Measurements from ENCODE around the gene SLC6A9.

The SLC6A9 gene

DNA sequence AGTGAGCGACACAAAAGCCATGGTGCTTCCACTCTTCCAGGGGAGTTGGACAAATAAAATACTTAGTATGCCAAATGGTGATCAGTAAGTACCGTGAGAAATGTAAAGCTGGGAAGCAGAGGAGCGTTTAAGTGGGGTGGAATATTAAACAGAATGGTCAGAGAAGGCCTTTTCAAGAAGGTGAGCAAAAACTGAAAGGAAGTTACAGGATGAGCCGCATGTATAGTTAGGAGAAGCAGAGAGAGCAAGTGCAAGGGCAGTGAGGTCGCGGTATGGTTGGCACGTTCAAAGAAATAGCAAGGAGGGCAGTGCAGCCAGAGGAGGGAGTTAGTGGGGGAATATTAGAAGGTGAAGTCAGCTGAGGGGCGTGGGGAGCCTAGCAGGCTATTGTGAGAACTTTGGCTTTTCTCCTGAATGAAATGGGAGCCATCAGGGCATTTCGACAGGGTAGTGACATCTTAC is 57.2 kb downstream of the SLC6A9 start:
- TF ChIP-seq, protein P1, sequence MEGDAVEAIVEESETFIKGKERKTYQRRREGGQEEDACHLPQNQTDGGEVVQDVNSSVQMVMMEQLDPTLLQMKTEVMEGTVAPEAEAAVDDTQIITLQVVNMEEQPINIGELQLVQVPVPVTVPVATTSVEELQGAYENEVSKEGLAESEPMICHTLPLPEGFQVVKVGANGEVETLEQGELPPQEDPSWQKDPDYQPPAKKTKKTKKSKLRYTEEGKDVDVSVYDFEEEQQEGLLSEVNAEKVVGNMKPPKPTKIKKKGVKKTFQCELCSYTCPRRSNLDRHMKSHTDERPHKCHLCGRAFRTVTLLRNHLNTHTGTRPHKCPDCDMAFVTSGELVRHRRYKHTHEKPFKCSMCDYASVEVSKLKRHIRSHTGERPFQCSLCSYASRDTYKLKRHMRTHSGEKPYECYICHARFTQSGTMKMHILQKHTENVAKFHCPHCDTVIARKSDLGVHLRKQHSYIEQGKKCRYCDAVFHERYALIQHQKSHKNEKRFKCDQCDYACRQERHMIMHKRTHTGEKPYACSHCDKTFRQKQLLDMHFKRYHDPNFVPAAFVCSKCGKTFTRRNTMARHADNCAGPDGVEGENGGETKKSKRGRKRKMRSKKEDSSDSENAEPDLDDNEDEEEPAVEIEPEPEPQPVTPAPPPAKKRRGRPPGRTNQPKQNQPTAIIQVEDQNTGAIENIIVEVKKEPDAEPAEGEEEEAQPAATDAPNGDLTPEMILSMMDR (IDR thresholded peaks at IDR 0.05; ENCODE audit: insufficient read depth, low read length, missing control alignments), result no peak
- ChIA-PET CTCF (interaction anchor here (2.0 to 8.7 kb wide), 4 partner anchors 31 to 209 kb away, joined by 8 to 71 read pairs (median 14); partner anchors contain the start of gene ARTN), POLR2A (no interaction called here)
- H3K4me3 ChIP-seq (ENCODE audit: low read depth, low read length), result peak overlapping the region; percentile 85
- no peak for DNase-seq (ENCODE audit: low read depth, low spot score)

- no peak overlapping the region; the same call in 1 of the 2 replicates for H3K4me3 ChIP-seq (ENCODE audit: low read depth, low read length)
- no peak for DNase-seq (ENCODE audit: low read depth, low spot score)
- TF ChIP-seq, protein P1 (IDR thresholded peaks at IDR 0.05; ENCODE audit: insufficient read depth, low read length, missing control alignments), result no peak
- ChIA-PET CTCF (interaction anchor here (1.4 to 8.7 kb wide), 5 partner anchors 24 to 206 kb away, joined by 4 to 71 read pairs (median 9); partner anchors contain the start of gene IPO13), POLR2A (no interaction called here)
These were observed 59.8 kb downstream of the SLC6A9 start for GRCh38 chr1:43971336-43971980.

GRCh38 chr1:43970911-43971310 is 60.4 kb downstream of the SLC6A9 start:
- DNase-seq (ENCODE audit: low read depth, low spot score), result no peak
- TF ChIP-seq, protein P1 (IDR thresholded peaks at IDR 0.05; ENCODE audit: insufficient read depth, low read length, missing control alignments), result no peak
- ChIA-PET POLR2A (no interaction called here), CTCF (interaction anchor here (1.0 to 8.7 kb wide), 4 partner anchors 24 to 206 kb away, joined by 3 to 71 read pairs (median 8); partner anchors contain the start of gene IPO13)
- peak overlapping the region; percentile 97 for H3K4me3 ChIP-seq (ENCODE audit: low read depth, low read length)

DNA sequence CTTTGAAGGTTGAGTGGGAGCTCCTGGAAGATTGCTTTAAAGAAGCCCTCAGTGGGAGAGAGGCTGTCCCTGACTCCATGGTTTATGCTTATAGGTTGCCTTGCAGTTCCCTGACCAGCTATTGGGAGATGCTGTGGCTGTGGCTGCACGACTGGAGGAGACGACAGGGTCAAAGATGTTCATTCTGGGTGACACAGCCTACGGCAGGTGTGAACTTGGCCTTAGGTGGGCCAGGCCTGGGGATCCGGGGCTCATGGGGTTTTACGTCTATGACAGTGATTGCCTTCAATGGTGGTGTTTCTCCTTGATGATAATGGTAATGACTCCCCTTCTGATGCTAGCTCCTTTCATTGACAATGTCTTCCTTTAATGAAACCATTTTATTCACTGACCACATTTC is 60.8 kb downstream of the SLC6A9 start:
- CTCF ChIA-PET, result interaction anchor here (1.0 to 8.7 kb wide), 4 partner anchors 23 to 205 kb away, joined by 3 to 71 read pairs (median 8); partner anchors contain the start of gene IPO13
- no peak for DNase-seq (ENCODE audit: low read depth, low spot score)
- POLR2A ChIA-PET, result no interaction called here
- peak overlapping the region; percentile 97 for H3K4me3 ChIP-seq (ENCODE audit: low read depth, low read length)
- TF ChIP-seq, protein P1 (IDR thresholded peaks at IDR 0.05; ENCODE audit: insufficient read depth, low read length, missing control alignments), result no peak

DNA sequence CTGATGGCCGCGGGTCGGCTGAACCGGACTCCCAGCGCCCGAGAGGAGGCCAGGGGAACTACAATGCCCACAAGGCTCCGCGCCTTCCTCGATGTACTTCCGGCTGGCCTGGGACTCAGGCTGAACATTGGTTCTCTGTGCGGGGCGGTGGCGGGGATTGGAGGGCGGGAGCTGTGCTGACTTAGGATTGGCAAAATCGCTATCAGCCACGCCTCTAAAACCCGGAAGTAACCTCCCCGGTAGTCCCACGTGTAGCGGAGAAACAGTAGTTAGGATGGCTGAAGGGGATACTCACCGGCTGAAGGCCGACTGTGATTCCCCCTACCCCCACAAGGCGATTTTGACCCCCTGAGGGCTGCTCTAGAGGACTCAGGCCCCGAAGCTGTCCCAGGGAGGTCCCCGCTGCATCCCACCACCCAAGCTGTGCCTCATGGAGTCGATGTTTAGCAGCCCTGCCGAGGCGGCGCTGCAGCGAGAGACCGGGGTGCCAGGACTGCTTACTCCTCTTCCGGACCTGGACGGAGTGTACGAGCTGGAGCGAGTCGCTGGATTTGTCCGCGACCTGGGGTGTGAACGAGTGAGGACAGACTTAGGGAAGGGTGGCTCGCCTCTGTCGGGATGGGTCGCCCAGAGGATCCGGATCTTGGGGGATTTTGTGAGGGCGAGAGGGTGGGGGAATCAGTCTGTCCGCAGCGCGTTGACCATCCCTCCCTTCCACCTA is 61.4 kb downstream of the SLC6A9 start, which contains the start of gene DPH2:
TSS of gene DPH2 (plus strand) at position 265 of the 721 bp plus-strand sequence. CDS start at position 431, 166 bp downstream.
- TF ChIP-seq, protein P1 (IDR thresholded peaks at IDR 0.05; ENCODE audit: insufficient read depth, low read length, missing control alignments), result no peak
- peak; percentile 78 for DNase-seq (ENCODE audit: low read depth, low spot score)

More for the DNA sequence above, 61.4 kb downstream of the SLC6A9 start, which contains the start of gene DPH2:
- ChIA-PET CTCF (interaction anchor here (1.0 to 8.7 kb wide), 5 partner anchors 11 to 205 kb away, joined by 3 to 71 read pairs (median 5); partner anchors contain the start of gene IPO13), POLR2A (interaction anchor here (0.6 to 1.0 kb wide), 2 partner anchors 9 to 838 kb away, joined by 4 read pairs; partner anchors contain the start of genes B4GALT2 and BTBD19)
- peak within 1 kb of the TSS; percentile 97 for H3K4me3 ChIP-seq (ENCODE audit: low read depth, low read length)
